ENCODE measurements around the gene ANO2. TPM values are rescaled to one million over a fixed set of nuclear protein-coding genes. Genes with fewer than 3 reads are reported as not detected.

The ANO2 gene
- total RNA-seq, 1 donor from 2014 or later = 1.7 TPM

- DNase-seq (ENCODE audit: low read depth) = no peak
- no peak overlapping the region for H3K4me3 ChIP-seq (ENCODE audit: low read depth, low read length)
- no peak for TF ChIP-seq CTCF (conservative IDR thresholded peaks at IDR 0.05; ENCODE audit: low read depth, low read length)
These were observed 360.5 kb downstream of the ANO2 start for GRCh38 chr12:5584412-5585175.

- TF ChIP-seq CTCF (conservative IDR thresholded peaks at IDR 0.05; ENCODE audit: low read depth, low read length) = no peak
- DNase-seq (ENCODE audit: low read depth) = no peak
- H3K4me3 ChIP-seq (ENCODE audit: low read depth, low read length) = no peak overlapping the region
These were observed 362.5 kb downstream of the ANO2 start for GRCh38 chr12:5582541-5582940.

- DNase-seq (ENCODE audit: low read depth) = no peak
- no peak for TF ChIP-seq CTCF (conservative IDR thresholded peaks at IDR 0.05; ENCODE audit: low read depth, low read length)
- H3K4me3 ChIP-seq (ENCODE audit: low read depth, low read length) = no peak overlapping the region
These were observed 363.0 kb downstream of the ANO2 start for GRCh38 chr12:5582018-5582417.

- no peak for DNase-seq (ENCODE audit: low read depth)
- no peak overlapping the region for H3K4me3 ChIP-seq (ENCODE audit: low read depth, low read length)
- TF ChIP-seq CTCF (conservative IDR thresholded peaks at IDR 0.05; ENCODE audit: low read depth, low read length) = no peak
These were observed 363.4 kb downstream of the ANO2 start for GRCh38 chr12:5581616-5582015.

- DNase-seq (ENCODE audit: low read depth) = no peak
- TF ChIP-seq CTCF (conservative IDR thresholded peaks at IDR 0.05; ENCODE audit: low read depth, low read length) = no peak
- H3K4me3 ChIP-seq (ENCODE audit: low read depth, low read length) = no peak overlapping the region
These were observed 364.0 kb downstream of the ANO2 start for GRCh38 chr12:5581019-5581418.

- no peak overlapping the region for H3K4me3 ChIP-seq (ENCODE audit: low read depth, low read length)
- DNase-seq (ENCODE audit: low read depth) = no peak
- TF ChIP-seq CTCF (conservative IDR thresholded peaks at IDR 0.05; ENCODE audit: low read depth, low read length) = no peak
These were observed 366.3 kb downstream of the ANO2 start for GRCh38 chr12:5578775-5579174.

GRCh38 chr12:5577741-5578140, 367.3 kb downstream of the ANO2 start:
- no peak for TF ChIP-seq CTCF (conservative IDR thresholded peaks at IDR 0.05; ENCODE audit: low read depth, low read length)
- DNase-seq (ENCODE audit: low read depth) = no peak
- no peak overlapping the region for H3K4me3 ChIP-seq (ENCODE audit: low read depth, low read length)

All from epithelial cell of proximal tubule (primary cell).